ENCODE results near the gene RGS6.

RGS6 gene

DNA sequence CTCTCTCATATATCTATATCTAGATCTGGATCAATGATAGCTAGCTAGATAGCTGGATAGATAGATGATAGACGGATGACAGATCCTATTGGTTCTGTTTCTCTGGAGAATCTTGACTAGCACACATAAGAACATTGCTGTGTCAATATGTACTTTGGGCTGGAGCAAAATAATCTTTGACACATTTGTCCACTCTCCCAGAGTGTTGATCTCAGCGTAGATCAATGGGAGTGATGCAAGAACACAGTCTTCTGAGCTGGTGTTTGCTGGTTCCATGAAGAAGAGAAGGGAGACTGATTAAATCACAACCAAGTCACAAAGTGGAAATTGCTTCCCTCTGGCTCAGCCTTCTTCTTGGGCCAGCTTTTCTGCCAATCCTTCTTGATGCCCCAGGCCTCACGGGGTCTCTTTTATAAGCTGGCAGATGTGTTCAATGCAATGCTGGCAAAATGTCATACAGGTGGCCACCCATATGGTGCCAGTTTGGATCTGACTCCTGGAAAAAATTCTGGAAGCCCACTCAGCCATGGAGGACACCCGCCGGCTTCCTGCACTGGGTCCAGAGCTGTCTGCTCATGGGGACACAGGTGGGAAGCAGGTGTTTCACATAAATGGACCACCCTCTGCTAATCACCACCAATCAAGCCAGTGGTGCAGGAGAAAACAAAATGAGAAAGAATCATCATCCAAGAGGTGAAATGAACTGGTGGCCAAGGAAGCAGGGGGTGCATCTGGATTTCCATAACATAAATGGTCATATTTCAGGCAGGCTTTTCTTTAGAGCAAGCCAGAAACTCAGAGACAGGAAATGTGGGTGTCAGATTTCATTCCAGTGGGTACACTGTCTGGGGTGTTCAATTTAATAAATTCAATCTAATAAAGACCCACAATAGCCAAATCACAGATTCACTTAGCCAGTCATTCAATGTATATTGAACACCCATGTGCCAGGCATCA, 651.4 kb downstream of the RGS6 start:
- DNase-seq (ENCODE audit: low read depth), result no peak

DNA sequence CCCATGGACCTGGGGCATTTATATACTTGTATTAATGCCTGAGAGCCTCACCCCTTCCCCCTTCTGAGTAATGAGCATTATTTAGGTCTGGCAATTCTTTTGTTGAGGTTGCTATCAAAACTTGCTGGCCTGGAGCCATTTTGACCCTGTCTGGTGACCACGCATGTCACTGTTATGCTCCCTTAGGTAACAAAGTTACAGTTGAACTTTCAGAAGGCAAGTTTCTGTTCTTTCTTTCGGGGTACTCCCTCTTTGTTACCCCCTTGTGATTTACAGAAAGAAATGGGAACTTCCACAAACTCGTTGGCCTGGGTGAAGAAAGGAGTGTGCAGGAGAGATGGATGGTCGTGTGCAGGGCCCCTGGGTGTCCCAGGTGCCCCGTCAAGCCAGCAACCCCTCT, 656.3 kb downstream of the RGS6 start:
- no peak for DNase-seq (ENCODE audit: low read depth)

DNA sequence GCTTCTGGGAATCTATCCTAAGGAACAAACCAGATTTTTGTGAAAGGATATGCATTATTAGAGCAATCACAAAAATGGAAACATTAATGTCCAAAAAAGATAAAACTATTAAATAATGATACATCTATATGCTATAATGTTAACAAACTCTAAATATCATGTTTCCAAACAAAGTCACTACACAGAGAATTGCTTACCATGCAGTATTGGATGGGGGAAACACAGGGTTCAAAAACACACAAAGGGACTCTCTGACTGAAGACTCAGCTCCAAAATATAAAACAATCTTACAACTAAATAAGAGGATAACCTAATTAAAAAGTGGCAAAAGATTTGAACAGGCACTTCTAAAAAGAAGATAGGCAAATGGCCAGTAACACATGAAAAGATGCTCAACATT, 657.4 kb downstream of the RGS6 start:
- no peak for DNase-seq (ENCODE audit: low read depth)

- no peak for DNase-seq (ENCODE audit: low read depth)
These were observed 658.3 kb downstream of the RGS6 start for GRCh38 chr14:72590577-72590976.

GRCh38 chr14:72591391-72591790, 659.2 kb downstream of the RGS6 start:
- no peak for DNase-seq (ENCODE audit: low read depth)

DNA sequence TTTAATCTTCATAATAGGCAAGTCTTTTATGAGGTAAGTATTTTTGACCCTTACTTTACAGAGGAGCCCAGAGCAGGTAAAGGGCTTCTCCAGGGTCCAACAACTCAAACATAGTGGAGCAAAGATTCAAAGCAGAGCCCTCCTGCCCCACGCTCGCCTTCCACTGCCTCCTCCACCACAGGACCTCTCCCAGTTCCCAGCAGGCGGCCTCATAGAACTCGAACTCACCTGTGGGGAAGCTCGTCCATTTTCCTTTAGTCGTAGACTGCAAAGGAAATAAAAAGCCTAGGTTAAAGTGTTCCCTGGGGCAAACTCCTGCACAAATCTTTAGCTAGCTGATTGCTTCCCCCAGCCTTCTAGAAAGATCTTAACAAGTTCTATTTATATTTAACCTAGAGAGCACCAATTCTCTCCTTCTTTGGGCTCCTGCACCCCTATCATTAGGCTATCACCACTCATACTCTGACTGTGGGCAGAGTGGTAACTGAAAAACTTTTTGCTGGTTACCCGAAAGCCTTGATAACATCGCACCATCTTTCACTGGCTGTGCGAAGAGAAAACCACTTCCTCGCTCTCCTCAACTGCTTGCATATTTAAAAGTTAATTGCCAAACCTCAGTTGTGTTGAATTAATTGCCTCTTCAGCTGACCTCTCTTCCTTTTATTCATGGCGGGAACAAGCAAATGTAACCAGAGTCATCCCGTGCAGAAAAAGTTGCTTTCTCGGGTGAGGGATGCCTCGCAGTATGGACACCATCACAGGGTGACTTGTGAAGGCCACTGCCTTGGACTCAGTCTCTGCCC, 662.1 kb downstream of the RGS6 start:
- DNase-seq (ENCODE audit: low read depth), result no peak

DNA sequence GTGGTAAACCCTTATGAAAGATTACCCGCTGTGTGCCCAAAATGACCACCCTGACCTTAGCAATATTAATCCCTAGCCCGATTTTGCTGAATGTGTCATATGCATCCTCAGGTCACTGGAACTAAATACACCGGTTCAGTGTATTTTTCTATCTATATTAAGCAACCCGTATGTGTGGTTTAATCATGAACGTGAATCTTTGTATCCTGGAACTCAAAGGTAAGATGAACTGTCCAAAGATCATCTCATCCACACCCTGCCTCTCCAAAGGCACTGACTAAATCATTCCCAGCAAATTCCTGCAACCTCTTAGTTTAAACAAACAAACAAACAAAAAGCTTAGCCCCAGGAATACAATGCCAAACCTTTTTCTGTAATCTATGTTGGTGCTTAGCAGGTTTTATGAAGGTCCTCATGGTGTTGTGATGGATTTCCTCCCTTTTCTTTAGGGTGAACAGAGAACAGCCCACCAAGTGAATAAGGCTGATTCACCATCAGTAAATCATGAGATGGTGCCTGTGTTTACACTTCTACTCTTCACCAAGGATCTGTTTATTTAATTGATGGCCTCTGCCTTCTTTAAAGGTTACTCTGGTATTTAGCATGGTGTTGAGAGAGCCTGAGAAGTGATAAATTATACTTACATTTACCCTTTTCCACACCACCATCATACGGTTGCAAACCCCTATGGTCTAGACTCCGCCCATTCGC, 663.1 kb downstream of the RGS6 start:
- no peak for DNase-seq (ENCODE audit: low read depth)

GRCh38 chr14:72597252-72598233, 665.3 kb downstream of the RGS6 start:
- DNase-seq (ENCODE audit: low read depth), result no peak

- no peak for DNase-seq (ENCODE audit: low read depth)
These were observed 666.1 kb downstream of the RGS6 start for GRCh38 chr14:72598306-72598705.

GRCh38 chr14:72599579-72600470, 667.6 kb downstream of the RGS6 start:
- no peak for DNase-seq (ENCODE audit: low read depth)

DNA sequence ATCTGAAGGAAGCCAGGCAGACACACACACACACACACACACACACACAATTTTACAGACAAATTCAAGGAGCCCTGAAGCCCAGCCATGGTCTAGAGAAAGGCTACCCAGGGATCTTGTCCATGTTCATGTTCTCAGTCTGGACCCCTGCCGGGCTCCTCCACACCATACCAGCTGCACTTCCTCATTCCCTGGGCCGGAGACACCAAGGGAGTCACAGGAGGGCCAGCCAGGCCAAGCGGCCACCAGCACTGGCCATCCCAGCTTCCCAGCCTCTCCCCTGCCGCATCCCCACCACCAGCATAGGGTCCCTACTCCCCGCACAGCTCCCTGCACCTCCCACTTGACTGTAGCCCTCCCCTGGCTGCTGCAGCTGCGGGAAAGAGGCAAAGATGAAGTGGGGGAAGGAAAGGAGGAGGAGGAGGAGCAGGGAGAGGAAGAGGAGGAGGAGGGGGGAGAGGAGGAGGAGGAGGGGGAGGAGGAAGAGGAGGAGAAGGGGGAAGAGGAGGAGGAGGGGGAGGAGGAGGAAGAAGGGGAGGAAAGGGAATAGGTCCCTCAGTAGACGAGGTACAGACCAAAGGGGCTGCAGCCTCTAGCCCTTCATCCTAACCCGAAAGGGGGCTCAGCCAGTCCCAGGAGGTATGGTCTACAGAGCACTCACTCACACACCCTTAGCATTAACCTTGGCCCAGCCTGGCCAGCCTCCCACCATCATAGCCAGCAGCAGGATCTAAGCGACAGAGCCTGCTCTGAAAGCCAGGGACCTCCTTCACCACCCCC, 668.5 kb downstream of the RGS6 start:
- DNase-seq (ENCODE audit: low read depth), result no peak

GRCh38 chr14:72603639-72604038, 671.4 kb downstream of the RGS6 start:
- no peak for DNase-seq (ENCODE audit: low read depth)

- DNase-seq (ENCODE audit: low read depth), result no peak
These were observed 671.9 kb downstream of the RGS6 start for GRCh38 chr14:72604133-72604532.

DNA sequence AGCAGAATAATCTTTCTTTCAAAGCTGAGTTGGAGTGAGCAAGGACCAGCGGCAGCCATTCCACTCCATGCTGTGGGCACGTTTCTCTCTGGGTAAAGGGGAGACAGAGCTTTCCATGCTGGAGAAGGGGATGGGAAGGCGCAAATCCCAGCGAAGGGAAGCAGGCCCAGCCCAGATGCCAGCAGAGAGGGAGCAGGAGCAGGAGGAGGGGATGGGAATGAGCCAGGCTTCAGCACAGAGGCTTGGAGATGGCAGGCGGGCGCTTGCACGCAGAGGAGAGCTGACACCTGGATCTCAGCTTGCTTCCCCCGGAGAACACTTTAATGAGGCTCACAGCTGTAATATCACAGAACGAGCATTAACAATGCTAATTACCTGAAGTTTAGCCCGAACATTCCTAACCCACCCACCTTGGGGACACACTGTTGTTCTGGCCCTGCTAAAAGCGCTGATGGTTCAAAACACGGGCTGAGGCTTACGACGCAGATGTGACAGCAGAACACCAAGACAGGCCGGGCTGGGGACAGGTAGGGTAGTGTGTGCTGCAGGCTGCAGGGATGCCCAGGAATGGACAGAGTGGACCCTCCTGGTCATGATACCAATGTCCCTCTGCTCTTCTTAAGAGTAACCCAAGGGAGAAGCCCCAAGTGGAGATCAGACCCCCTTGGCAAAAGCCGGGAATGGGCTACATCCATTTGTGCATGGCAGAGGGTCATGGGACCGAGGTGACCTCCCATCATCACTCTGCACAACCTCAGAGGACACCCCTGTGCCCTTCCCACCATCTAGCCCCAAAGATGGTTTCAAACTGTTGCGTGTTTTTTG, 673.1 kb downstream of the RGS6 start:
- DNase-seq (ENCODE audit: low read depth), result no peak

DNA sequence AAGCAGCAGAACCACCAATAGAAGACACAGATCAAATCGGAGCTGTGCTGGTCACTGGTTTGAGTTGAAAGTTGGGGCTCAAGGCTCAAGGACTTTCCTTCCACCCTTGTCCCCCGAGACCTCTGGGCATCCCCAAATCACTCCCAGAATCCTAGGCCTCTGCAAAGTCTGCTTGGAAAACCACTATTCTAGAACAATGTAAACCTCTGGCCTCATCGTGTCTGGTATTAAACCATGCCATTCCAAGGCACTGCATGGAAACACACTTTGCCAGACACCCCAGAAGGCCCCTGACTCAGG, 673.6 kb downstream of the RGS6 start:
- no peak for DNase-seq (ENCODE audit: low read depth)

- DNase-seq (ENCODE audit: low read depth), result no peak
These were observed 674.6 kb downstream of the RGS6 start for GRCh38 chr14:72606879-72607278.

DNA sequence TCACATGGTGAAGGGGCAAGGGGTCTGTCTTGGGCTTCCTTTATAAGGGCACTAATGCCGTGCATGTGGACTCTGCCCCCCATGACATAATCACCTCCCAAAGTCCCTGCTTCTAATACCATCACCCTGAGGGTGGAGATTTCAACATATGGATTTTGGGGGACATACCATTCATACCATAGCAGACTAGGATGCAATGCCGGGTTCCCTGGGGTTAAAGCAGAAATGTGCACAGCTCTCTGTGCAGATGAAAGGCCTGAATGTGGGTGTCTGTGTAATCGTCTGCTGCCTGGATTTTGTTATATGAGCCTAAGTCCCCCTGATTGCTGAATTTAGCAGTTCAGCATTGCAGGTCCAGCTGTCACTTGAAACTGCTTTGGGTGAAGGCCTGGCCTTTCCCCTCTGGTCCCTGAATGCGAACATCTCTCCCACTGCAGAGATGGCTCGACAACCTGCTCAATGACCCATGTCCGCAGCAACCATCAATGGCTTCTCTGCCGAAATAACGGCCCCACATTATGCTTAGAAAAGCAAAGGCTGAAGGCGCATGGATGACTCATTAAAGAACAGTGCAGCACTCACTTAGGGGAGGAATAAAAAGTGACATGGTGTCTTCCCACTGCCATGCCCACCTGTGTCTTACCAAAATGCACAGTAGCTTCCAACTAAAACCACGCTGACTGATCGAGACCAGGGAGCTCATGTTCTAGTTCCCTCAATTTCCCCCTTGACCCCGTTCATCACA, 675.3 kb downstream of the RGS6 start:
- no peak for DNase-seq (ENCODE audit: low read depth)
